ENCODE results near the gene HRAS.

The HRAS gene

GRCh38 chr11:537622-538430 is 2.5 kb upstream of the HRAS start:
- no peak for DNase-seq (ENCODE audit: low read depth, low spot score)
- peak overlapping the region; percentile 43 for H3K4me3 ChIP-seq (ENCODE audit: low read length)

DNA sequence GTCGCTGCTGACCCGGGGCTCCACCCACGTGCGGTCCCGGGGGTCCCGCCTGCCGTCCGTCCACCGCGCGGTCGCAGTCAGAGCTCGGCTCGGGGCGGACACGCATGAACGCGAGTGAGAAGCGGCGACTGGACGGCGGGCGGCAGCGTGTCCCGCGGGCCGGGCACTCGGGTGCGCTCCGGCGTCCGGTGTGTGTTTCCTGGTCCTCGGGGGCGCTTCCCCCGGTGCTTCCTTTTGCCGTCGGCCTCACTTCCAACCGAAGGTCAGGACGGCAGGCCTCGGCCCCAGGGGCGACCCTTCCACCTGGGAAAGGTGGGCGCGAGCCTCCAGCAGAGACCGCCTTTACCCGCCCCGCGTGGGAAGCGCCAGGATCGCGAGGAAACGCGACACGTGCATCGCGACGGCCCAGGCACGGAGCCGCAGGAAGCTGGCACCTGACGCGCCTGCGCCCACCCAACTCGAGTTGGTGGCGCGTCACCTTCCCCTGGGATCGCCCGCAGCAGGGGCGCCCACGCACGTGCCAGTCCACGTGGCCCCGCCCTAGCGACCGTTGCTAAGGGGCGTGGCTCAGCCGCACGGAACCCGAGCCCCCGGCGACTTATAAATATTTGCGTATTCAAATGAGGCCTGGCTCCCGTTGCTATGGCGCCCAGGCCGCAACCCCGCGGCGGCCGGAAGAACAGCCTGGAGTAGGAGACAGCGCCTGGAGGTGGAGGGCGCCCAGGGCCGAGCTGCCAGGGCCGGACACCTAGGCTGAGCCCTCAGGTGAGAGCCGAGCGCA is 1.7 kb upstream of the HRAS start, which contains the start of gene LRRC56:
LRRC56 (plus strand) TSS at position 687 of the 781 bp plus-strand sequence. CDS start 3,158 bp downstream, outside the sequence.
- peak; percentile 83 for DNase-seq (ENCODE audit: low read depth, low spot score)
- H3K4me3 ChIP-seq (ENCODE audit: low read length), result peak within 1 kb of the TSS; percentile 43

DNA sequence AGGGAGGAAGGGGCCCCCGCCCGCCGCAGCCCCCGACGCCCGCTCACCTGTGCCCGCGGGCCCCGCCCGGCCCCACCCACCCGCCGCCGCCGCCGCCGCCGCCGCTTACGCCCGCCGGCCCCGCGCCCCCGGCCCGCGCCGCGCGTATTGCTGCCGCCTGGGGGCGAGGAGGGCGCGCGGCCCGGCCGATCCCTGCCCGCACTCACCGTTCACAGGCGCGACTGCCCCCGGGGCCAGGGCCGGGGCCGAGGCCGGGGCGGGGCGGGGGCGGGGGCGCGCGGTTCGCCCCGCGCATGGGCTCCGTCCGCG is 212 bp downstream of the HRAS start:
- H3K4me3 ChIP-seq (ENCODE audit: low read length), result peak overlapping the region; percentile 70
- DNase-seq (ENCODE audit: low read depth, low spot score), result no peak

GRCh38 chr11:534396-535209 is 773 bp downstream of the HRAS start:
- DNase-seq (ENCODE audit: low read depth, low spot score), result no peak
- peak overlapping the region; percentile 70 for H3K4me3 ChIP-seq (ENCODE audit: low read length)

DNA sequence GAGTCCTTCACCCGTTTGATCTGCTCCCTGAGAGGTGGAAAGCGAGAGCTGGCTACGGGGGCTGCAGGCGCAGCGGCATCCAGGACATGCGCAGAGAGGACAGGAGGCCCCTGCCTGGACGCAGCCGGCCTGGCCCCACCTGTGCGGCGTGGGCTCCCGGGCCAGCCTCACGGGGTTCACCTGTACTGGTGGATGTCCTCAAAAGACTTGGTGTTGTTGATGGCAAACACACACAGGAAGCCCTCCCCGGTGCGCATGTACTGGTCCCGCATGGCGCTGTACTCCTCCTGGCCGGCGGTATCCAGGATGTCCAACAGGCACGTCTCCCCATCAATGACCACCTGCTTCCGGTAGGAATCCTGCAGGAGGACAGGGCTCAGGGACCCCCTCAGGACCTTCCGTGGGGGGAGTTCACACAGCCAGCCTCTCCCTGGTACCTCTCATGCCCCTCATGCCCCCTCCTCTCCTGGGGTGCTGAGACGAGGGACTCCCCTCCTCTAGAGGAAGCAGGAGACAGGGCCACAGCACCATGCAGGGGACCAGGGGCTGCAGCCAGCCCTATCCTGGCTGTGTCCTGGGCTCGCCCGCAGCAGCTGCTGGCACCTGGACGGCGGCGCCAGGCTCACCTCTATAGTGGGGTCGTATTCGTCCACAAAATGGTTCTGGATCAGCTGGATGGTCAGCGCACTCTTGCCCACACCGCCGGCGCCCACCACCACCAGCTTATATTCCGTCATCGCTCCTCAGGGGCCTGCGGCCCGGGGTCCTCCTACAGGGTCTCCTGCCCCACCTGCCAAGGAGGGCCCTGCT is 1.6 kb downstream of the HRAS start:
- peak overlapping the region; percentile 70; the same call in 1 of the 2 replicates for H3K4me3 ChIP-seq (ENCODE audit: low read length)
- DNase-seq (ENCODE audit: low read depth, low spot score), result no peak

GRCh38 chr11:532986-533585 is 2.3 kb downstream of the HRAS start:
- no peak overlapping the region for H3K4me3 ChIP-seq (ENCODE audit: low read length)
- no peak for DNase-seq (ENCODE audit: low read depth, low spot score)

- no peak overlapping the region for H3K4me3 ChIP-seq (ENCODE audit: low read length)
- DNase-seq (ENCODE audit: low read depth, low spot score), result no peak
Observed at GRCh38 chr11:532527-532985, 2.8 kb downstream of the HRAS start.

- H3K4me3 ChIP-seq (ENCODE audit: low read length), result no peak overlapping the region
- DNase-seq (ENCODE audit: low read depth, low spot score), result no peak
Observed at GRCh38 chr11:531919-532526, 3.4 kb downstream of the HRAS start.

GRCh38 chr11:530960-531831 is 4.2 kb downstream of the HRAS start:
- DNase-seq (ENCODE audit: low read depth, low spot score), result no peak
- no peak overlapping the region for H3K4me3 ChIP-seq (ENCODE audit: low read length)

DNA sequence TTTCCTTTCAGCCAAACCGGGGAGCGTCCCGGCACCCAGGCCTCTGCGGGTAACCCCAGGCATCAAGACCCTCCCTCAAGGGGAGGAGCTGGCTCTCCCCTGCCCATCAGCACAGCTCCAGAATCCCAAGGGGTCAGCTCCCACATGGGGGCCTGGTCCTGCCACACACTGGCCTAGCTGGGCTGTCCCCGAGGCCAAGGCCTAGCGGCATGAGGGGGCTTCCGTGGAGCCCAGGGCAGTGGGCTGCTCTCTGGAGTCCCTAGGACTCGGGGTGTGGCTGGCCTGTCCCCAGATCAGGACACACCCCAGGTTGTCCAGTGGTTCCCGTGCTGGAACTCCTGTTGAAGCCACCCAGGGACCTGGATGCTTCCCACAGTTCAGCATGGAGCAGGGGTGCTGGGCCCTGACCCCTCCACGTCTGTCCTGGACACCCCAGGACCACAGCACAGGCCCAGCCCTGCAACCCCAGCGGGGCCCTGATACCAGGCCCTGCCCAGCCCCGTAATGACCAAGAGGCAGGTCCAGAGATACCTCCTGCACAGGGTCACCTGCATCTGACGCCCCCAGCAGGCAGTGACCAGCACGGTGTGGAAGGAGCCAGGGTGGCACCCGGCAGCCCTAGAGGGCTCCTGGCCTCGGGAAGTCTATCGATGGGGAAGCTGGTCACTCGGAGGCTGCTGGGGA is 5.5 kb downstream of the HRAS start:
- H3K4me3 ChIP-seq (ENCODE audit: low read length), result no peak overlapping the region
- DNase-seq (ENCODE audit: low read depth, low spot score), result no peak

GRCh38 chr11:528815-529727 is 6.3 kb downstream of the HRAS start:
- no peak for DNase-seq (ENCODE audit: low read depth, low spot score)
- no peak overlapping the region for H3K4me3 ChIP-seq (ENCODE audit: low read length)

- no peak for DNase-seq (ENCODE audit: low read depth, low spot score)
- H3K4me3 ChIP-seq (ENCODE audit: low read length), result no peak overlapping the region
Observed at GRCh38 chr11:528166-528814, 7.1 kb downstream of the HRAS start.

DNA sequence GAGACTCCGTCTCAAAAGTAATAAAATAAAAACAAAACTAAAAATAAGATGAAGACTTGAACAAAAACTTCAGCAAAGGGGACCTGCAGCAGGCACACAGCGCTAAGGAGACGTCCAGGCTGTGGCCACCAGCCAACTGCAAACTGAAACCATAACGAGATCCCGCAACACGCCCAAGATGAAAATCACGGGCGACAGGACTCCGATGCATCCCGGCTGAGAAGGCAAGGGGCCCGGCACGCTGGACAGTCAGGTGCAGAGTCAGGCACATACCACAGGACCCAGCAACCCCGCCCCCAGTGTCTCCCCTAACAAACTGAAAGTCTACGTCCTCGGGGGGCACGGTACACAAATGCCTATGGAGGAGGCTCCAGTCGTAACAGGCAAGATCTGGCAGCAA is 9.2 kb downstream of the HRAS start:
- DNase-seq (ENCODE audit: low read depth, low spot score), result no peak
- H3K4me3 ChIP-seq (ENCODE audit: low read length), result no peak overlapping the region

- no peak for DNase-seq (ENCODE audit: low read depth, low spot score)
- H3K4me3 ChIP-seq (ENCODE audit: low read length), result no peak overlapping the region
Observed at GRCh38 chr11:521177-521688, 14.1 kb downstream of the HRAS start.

Measured in Jurkat, Clone E6-1 (cell line).